ENCODE results near the gene ENG. TPM values are rescaled to one million over a fixed set of nuclear protein-coding genes. Genes with fewer than 3 reads are reported as not detected.

ENG gene
- total and polyA plus RNA-seq, 2 donors from 2014 or later: 135 to 158 TPM

- TF ChIP-seq CTCF (IDR thresholded peaks at IDR 0.05; ENCODE audit: borderline replicate concordance, extremely low read depth, insufficient read depth): no peak
- Histone ChIP-seq H3K36me3 (ENCODE audit: control insufficient read depth in 2 of 3, insufficient read depth in 3 of 3, low read length in 3 of 3) (peaks cover 11 to 37% (median 34%) of the 10 kb centered on the region in 3 donors), H3K9ac (ENCODE audit: low read length in 3 of 3) (no peak overlapping the region), H3K27ac (ENCODE audit: low read depth in 2 of 2, low read length in 2 of 2) (no peak overlapping the region), H3K4me3 (ENCODE audit: low read length in 3 of 3) (no peak overlapping the region), H3K27me3 (ENCODE audit: control insufficient read depth, insufficient read depth, low read length) (no peaks in the 10 kb centered on the region), H3K9me3 (ENCODE audit: control insufficient read depth in 2 of 3, insufficient read depth in 1 of 3, low read length in 3 of 3) (peaks cover 0 to 6% (median 0%) of the 10 kb centered on the region in 3 donors), H3K4me1 (ENCODE audit: control insufficient read depth in 2 of 3, insufficient read depth in 2 of 3, low read depth in 1 of 3, low read length in 3 of 3) (peaks cover 0 to 13% (median 4%) of the 10 kb centered on the region in 3 donors)
- DNase-seq (no peak), FAIRE-seq (no peak)
- intact Hi-C loops (cut with DNase I): no loop called here
Observed at GRCh38 chr9:127892831-127893230, 38.4 kb upstream of the ENG start.

- peaks cover 14 to 41% (median 39%) of the 10 kb centered on the region in 3 donors for H3K36me3 ChIP-seq (ENCODE audit: control insufficient read depth in 2 of 3, insufficient read depth in 3 of 3, low read length in 3 of 3)
- no peaks in the 10 kb centered on the region for H3K4me1 ChIP-seq (ENCODE audit: control insufficient read depth in 2 of 3, insufficient read depth in 2 of 3, low read depth in 1 of 3, low read length in 3 of 3)
- FAIRE-seq (no peak), DNase-seq (no peak)
- intact Hi-C loops (cut with DNase I): no loop called here
- TF ChIP-seq CTCF (IDR thresholded peaks at IDR 0.05; ENCODE audit: borderline replicate concordance, extremely low read depth, insufficient read depth): no peak
- H3K9ac ChIP-seq (ENCODE audit: low read length in 3 of 3): no peak overlapping the region
- no peak overlapping the region for H3K4me3 ChIP-seq (ENCODE audit: low read length in 3 of 3)
- H3K9me3 ChIP-seq (ENCODE audit: control insufficient read depth in 2 of 3, insufficient read depth in 1 of 3, low read length in 3 of 3): peaks cover 0 to 6% (median 0%) of the 10 kb centered on the region in 3 donors
- no peaks in the 10 kb centered on the region for H3K27me3 ChIP-seq (ENCODE audit: control insufficient read depth, insufficient read depth, low read length)
- no peak overlapping the region for H3K27ac ChIP-seq (ENCODE audit: low read depth in 2 of 2, low read length in 2 of 2)
Observed at GRCh38 chr9:127890053-127890452, 35.6 kb upstream of the ENG start.

- no peak overlapping the region for H3K4me3 ChIP-seq (ENCODE audit: low read length in 3 of 3)
- no peaks in the 10 kb centered on the region for H3K27me3 ChIP-seq (ENCODE audit: control insufficient read depth, insufficient read depth, low read length)
- no peak for DNase-seq
- intact Hi-C loops (cut with DNase I): no loop called here
- no peak overlapping the region for H3K9ac ChIP-seq (ENCODE audit: low read length in 3 of 3)
- no peak for FAIRE-seq
- H3K36me3 ChIP-seq (ENCODE audit: control insufficient read depth in 2 of 3, insufficient read depth in 3 of 3, low read length in 3 of 3): peaks cover 6 to 22% (median 21%) of the 10 kb centered on the region in 3 donors
- no peak overlapping the region for H3K27ac ChIP-seq (ENCODE audit: low read depth in 2 of 2, low read length in 2 of 2)
- peaks cover 0 to 2% (median 0%) of the 10 kb centered on the region in 3 donors for H3K9me3 ChIP-seq (ENCODE audit: control insufficient read depth in 2 of 3, insufficient read depth in 1 of 3, low read length in 3 of 3)
- no peaks in the 10 kb centered on the region for H3K4me1 ChIP-seq (ENCODE audit: control insufficient read depth in 2 of 3, insufficient read depth in 2 of 3, low read depth in 1 of 3, low read length in 3 of 3)
- TF ChIP-seq CTCF (IDR thresholded peaks at IDR 0.05; ENCODE audit: borderline replicate concordance, extremely low read depth, insufficient read depth): no peak
Observed at GRCh38 chr9:127887792-127888191, 33.3 kb upstream of the ENG start.

- no peak for TF ChIP-seq CTCF (IDR thresholded peaks at IDR 0.05; ENCODE audit: borderline replicate concordance, extremely low read depth, insufficient read depth)
Observed at GRCh38 chr9:127886401-127886972, 32.0 kb upstream of the ENG start.

More at GRCh38 chr9:127886401-127886972, 32.0 kb upstream of the ENG start:
- intact Hi-C loops (cut with DNase I): no loop called here
- DNase-seq (no peak), FAIRE-seq (no peak)
- Histone ChIP-seq H3K36me3 (ENCODE audit: control insufficient read depth in 2 of 3, insufficient read depth in 3 of 3, low read length in 3 of 3) (peaks cover 3 to 22% (median 21%) of the 10 kb centered on the region in 3 donors), H3K4me1 (ENCODE audit: control insufficient read depth in 2 of 3, insufficient read depth in 2 of 3, low read depth in 1 of 3, low read length in 3 of 3) (no peaks in the 10 kb centered on the region), H3K9me3 (ENCODE audit: control insufficient read depth in 2 of 3, insufficient read depth in 1 of 3, low read length in 3 of 3) (no peaks in the 10 kb centered on the region), H3K9ac (ENCODE audit: low read length in 3 of 3) (no peak overlapping the region), H3K27me3 (ENCODE audit: control insufficient read depth, insufficient read depth, low read length) (no peaks in the 10 kb centered on the region), H3K4me3 (ENCODE audit: low read length in 3 of 3) (no peak overlapping the region), H3K27ac (ENCODE audit: low read depth in 2 of 2, low read length in 2 of 2) (no peak overlapping the region)
